Posterior vena cava (tissue), 2 donors: Measurements from ENCODE around the gene AGT. TPM values are rescaled to one million over a fixed set of nuclear protein-coding genes. Genes with fewer than 3 reads are reported as not detected.
"Not testable (repeated sequence)": the region's sequence is repeated elsewhere in the genome, so short reads cannot be mapped to it uniquely, and the experiment has no call there.

ENCODE experiments used
- DNase-seq: peaks from one replicate; pipeline ENCODE4 v3.0.0-alpha.2; 2020; ENCODE audit warnings: low spot score
- intact Hi-C, 2 donors: fragments of 100-400 bp; cut with DNase I; formaldehyde crosslinking; loops; one replicate each; pipeline versions ENCODE4 v1.14.1 to v1.14.2; 2022 to 2023
- total RNA-seq, 2 donors: library from RNA; stranded (reverse); fragmentation: NEBNext Ultra II Directional; extraction: Animal tissue kit (Norgen Biotek cat#: 25700); gene quantifications; one replicate each; pipeline ENCODE4 v1.2.1, GENCODE V29; 2021
- donor health status: DM: yes; HTN: yes; CAD: no.
- donor health status: DM: yes; HTN: yes; CAD: no.

AGT gene
- total RNA-seq, 2 donors from 2014 or later, result 22.5 to 57.0 TPM

DNA sequence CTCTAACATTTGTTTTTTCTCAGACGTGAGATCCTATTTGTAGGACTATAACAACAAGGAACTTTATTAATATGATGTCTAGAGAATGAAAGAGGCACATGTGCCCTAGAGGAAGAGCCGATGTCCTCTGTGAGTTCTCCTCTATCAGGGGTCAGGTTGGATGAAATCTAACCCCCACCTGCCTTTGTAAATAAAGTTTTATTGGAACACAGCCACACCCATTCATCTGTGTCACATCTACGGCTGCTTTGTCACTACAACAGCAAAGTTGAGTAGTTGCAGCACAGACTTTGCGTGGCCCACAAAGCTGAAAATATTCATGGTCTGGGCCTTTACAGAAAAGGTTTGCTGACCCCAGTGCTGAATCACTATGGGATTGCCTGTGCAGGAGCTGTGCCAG lies 32.7 kb upstream of the AGT start:
- intact Hi-C loops, result no loop called here
- DNase-seq, result no peak

DNA sequence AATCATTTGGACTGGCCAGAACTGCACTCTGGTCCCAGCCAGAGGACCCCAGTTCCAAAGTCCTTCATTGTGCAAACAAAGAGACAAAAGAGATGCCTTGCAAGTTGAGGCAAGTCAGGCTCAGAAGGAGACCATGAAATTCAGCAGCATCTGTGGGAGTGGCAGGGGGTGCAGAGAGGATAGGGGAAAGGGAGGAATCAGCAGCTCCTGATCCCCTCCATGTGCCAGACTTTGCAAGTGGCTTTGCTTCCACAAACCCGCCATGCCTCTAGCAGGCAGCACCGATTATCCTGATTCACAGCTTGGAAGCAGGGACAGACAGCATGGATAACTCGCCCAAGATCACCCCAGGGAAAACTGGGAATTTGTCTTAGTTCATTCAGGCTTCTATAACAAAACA lies 31.1 kb upstream of the AGT start:
- intact Hi-C loops, result no loop called here

DNA sequence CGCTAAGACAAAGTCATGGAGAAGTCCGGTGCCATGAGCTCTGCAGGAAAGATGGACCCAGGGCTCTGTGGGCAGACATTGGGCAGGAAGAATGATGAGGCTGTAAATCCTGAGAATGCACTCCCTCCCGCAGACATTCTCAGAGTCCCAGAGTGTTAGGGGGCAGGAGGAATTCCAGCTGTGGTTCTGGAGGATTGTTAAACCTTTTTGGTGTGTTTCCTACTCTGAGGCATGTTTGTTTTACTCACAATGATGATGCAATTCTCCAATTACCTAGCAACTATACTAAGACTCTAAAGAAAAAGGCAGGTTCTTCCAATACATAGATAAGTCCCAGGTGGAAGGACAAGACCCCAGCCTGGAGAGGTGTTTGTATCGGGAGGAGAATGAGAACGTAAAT lies 30.5 kb upstream of the AGT start:
- no peak for DNase-seq
- intact Hi-C loops, result no loop called here

More for the DNA sequence above, 31.1 kb upstream of the AGT start:
- DNase-seq, result no peak

DNA sequence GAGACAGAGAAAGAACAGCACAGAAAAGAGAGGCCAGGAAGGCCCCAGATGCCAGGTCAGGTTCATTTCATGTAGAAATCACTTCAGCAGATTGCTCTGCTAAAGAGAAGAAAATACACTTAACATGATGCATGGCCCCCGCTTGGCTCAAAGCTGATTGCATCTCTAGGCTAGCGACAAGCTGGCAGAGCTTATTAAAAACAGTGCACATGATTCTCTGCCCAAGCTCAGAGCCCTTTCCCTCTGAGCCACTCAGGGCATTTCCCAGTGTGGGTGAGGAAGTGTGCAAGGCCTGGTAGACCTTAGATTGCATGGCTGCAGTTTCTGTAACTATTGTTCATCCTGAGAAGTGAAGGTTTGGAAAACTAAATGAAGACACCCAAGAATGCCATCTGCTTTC lies 30.0 kb upstream of the AGT start:
- DNase-seq, result no peak
- intact Hi-C loops, result no loop called here

DNA sequence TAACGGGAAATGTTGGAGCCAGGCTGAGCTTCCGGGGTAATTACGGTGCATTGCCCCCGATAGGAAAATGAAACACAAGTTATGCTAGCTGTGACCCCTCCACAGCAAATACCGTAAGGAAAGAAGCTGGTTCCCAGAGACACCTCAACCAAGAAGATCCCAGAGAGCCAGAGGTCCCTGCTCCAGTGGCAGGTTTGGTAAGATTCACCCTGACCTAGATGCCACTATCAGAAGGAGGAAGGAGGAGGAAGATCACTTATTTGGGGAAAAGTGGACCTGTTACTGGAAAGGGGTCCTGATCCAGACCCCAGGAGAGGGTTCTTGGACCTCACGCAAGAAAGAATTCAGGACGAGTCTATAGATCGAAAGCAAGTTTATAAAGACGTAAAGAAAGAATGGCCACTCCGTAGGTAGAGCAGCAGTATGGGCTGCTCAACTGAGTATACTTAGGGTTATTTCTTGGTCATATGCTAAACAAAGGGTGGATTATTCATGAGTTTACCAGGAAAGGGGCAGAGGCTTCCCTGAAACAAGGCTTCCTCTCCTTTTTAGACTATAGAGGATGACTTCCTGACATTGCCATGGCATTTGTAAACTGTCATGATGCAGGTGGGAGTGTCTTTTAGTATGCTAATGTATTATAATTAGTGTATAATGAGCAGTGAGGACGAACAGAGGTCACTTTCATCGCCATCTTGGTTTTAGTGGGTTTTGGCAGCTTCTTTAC lies 25.8 kb upstream of the AGT start:
- DNase-seq, result no peak
- intact Hi-C loops, result no loop called here

DNA sequence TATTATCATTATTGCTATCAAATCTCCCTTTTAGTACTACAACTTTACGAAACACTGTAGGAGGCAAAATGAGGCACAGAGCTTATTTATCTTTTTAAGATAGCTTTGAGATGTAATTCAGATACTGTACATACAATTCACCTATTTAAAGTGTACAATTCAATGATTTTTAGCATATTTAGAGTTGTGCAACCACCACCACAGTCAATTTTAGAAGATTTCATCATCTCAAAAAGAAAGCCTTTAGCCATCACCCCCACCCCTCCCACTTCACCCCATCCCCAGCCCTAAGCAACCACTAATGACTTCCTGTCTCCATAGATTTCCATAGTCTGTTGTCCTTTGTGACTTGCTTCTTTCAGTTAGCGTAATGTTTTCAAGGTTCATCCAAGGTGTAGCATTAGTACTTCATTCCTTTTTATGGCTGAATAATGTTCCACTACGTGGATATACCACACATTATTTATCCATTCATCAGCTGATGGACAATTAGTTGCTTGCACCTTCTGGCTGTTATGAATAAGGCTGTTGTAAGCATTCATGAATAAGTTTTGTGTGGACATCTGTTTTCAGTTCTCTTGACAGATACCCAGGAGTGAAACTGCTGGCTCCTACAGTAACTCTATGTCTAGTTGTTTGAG lies 23.8 kb upstream of the AGT start:
- intact Hi-C loops, result no loop called here
- DNase-seq, result no peak

DNA sequence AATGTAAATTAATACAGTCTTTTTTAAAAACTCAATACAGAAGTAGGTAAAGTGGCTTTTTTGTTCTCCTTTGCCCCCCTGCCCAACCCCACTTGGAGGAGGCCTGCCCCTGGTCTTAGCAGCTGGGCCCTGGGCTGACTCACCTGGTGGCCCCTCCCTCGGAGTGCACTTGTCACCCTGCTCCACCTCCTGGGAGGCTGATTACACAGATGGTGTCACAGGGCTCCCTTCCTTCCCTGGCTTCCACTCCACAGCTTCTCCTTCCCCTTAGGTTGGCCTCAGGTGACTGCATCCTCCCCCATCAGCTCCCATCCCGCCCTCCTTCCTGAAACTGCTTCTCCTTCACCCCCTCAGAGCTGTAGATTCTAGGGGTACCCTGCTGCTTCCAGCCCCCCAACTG lies 21.5 kb upstream of the AGT start:
- no peak for DNase-seq
- intact Hi-C loops, result no loop called here

DNA sequence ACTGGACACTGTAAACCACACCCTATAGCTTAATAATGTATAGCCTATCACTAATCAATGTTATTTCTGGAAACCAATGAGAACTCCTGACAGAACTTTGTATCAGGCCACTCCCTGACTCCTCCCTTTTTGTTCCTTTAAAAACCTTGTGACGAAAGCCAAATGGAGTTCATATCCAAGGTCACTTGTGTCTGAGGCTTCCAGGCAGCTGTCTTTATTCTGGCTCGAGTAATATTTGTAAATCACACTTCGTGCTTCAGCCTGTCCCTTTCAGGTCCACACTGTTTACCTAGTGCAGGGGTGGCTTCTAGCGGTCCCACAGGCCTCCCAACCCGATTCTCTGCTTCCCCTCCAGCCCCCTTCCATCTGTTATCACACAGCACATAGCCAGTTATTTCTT lies 17.1 kb upstream of the AGT start:
- intact Hi-C loops, result no loop called here

DNA sequence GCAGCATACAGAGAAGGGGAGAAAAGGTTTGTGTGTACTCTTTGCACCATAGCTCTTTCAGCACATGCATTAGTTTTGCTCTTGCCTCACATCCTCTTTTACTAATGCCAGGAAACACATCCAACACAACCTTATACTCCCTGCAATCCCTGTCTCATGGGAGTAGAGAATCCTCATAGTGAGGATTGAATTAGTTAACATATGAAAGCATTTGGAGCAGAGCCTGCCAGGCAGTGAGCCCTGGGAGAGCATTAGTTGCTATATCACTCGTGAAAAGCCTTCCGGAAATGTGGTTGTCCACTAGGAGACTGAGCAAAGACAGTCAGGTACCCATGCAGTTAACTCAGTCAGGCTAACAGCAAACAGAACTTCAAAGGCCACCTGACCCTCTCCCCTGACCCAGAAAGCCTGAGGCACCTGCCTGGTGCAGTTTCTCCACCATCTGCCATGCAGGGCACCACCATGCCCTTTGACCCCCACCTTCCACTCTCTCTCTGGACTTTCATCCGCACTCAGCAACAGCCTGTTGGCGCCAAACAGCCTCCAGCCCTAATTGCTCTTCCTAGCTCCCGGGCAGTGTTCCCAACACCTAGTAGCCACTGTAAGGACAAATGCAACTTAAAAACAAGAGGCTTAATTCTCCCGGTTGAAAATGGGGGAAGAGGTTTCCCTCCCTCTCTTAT lies 14.9 kb upstream of the AGT start:
- intact Hi-C loops, result no loop called here
- no peak for DNase-seq

More for the DNA sequence above, 17.1 kb upstream of the AGT start:
- DNase-seq, result no peak

DNA sequence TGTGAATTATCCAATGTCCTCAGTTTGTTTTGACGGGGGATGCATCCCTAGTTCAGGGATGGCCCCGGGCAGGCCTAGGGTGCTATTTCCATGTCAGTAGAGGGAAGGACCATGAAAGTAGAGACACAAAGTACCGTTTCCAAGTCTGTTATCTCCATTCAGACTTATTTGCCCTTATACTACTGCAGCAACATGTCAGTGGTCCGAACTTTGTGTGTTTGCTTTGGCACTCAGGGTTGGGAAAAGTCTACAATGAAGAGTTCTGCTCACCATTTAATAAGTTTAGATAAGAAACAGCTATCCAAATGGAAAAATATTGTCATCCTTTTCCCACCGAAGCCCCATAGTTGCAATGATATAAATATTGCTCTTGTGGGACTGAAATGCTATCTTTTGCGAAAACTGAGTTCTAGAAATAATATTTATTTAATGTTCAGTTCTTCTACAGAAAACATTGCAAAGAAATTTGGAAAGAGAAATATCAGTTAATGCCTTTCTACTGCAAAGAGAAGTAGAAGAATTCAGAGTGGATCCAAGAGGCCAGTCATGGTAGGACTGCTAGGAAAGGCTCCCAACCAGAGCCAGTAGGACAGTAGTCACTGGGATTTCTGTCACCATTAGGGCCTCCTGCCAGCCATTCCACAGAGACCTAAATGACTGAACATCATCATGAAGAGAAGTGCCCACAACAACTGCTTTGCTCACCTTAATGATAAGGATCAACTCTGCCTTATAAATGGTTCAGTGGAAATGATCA lies 11.5 kb upstream of the AGT start:
- DNase-seq, result no peak
- intact Hi-C loops, result no loop called here

DNA sequence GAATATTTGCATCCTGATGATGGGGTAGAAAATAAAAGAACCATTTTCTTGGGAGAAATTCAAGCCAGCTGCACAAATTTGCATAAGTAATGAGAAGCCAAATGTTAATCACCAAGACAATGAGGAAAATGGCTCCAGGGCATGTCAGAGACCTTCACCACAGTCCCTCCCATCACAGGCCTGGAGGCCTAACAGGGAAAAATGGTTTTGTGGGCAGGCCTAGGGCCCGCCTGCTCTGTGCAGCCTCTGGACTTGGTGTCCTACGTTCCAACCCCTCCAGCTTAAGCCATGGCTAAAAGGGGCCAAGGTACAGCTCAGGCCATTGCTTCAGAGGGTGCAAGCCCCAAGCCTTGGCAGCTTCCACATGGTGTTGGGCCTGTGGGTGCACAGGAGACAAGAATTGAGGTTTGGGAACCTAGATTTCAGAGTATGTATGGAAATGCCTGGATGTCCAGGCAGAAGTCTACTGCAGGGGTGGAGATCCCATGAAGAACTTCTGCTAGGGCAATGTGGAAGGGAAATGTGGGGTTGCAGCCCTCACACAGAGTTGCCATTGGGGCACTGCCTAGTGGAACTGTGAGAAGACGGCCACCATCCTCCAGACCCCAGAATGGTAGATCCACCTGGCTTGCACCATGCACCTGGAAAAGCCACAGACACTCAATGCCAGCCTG lies 8.1 kb upstream of the AGT start:
- DNase-seq, intact Hi-C loops: not testable (repeated sequence)

DNA sequence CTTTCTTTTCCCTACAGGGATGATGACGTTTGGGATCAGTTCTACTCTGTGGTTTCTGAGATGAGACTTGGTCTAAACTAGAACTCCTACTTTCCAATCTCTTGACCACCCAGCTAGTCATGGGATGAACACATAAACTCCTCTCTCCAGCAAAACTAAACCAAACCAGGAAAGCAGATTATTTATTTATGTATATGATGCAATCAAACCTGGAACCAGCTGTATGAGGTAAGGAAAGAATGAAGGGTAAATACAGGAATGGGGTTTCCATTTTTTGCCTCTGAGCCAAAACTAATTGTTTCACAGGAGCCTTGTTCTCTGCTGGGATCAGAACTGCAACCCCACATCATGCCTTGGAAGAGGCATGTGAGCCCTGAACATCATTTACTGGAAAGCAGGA lies 3.3 kb upstream of the AGT start:
- intact Hi-C loops, result no loop called here
- DNase-seq, result no peak

DNA sequence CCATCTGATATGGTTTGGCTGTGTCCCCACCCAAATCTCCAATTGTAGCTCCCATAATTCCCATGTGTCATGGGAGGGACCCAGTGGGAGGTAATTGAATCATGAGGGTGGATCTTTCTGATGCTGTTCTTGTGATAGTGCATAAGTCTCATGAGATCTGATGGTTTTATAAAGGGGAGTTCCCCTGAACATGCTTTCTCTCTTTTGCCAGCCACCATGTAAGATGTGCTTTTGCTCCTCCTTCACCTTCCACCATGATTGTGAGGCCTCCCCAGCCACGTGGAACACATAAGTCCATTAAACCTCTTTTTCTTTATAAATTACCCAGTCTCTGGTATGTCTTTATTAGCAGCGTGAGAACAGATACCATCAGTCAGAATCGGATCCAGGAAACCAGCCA lies 2.5 kb upstream of the AGT start:
- DNase-seq, intact Hi-C loops: not testable (repeated sequence)

DNA sequence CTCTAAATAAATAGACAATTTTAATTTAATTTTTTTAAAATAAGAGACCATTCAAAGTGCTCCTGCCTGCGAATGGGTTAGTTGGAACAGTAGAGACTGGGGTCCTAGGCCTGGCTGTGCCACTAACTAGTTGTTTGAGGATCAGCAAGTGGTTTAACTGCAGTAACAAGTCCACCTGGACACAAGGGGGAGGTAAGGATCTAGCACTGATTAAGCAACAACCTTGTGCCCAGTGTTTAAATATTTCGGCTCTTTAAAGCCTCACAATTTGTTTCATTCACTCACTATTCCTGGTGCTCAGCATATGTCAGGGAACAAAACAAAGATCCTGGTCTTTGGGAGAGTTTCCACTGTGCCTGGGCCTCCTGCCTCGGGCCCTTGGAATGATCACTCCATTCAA lies 1.6 kb upstream of the AGT start:
- intact Hi-C loops, result no loop called here

DNA sequence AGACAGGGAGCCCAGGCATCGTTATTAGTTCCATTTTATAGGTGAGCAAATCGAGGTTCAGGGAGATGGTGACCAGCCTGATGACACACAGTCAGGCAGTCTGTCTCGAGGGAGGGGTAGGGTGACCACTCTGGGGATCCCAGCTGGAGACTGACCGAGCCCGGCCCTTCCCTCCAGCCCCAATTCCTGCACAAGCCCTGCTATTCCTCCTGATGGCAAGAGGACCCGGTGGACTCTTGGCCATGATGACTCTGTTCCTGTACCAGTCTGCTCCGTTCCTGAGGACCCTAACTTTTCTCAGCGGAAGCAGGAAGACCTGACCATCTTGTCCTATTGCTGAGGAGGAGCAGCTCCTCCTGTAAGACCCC lies 391 bp downstream of the AGT start:
- DNase-seq, result peak; percentile 67
- intact Hi-C loops, result no loop called here

More for the DNA sequence above, 1.6 kb upstream of the AGT start:
- no peak for DNase-seq

DNA sequence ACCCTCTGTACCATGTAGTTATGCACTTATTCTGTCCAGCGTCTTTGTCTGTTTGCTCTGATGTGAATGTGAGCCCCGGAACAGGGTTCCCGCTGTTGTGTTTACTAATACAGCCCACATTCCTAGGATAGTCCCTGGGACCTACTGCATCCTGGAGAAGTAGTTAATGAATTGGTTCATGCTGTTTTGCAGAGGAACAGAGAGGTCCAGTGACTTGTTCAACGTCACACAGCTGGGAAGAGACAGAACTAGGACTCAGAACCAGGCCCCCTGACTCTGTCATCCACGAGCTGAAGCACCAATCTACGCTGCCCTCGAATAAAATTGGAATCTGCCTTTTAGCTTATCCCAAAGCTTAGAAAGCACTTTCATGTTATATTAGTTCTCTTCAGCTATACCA lies 784 bp downstream of the AGT start:
- DNase-seq, result no peak
- intact Hi-C loops, result no loop called here

DNA sequence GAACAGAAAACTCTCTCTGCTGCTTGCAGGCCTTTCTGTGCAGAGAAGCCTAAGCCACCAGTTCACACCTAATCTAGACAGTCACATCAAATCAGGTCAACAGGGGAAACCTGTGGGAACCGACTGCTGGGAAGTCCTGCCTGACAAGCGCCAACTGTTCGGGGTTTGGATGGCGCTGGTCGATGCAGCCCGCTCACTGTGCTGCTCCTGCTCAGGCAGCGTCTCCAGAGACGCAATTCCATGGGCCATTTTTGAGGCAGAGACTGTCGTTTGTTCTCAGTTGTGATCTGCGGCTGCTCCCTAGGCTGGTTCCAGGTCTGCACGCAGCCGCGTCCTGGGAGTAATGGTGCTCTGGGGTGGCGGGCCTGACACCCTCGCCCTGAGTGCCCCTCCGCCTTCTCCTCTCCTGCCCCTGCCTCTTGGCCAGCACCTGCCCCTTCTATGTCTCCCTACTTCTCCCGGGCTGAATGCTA lies 1.4 kb downstream of the AGT start:
- intact Hi-C loops, result no loop called here
- DNase-seq, result peak; percentile 64

DNA sequence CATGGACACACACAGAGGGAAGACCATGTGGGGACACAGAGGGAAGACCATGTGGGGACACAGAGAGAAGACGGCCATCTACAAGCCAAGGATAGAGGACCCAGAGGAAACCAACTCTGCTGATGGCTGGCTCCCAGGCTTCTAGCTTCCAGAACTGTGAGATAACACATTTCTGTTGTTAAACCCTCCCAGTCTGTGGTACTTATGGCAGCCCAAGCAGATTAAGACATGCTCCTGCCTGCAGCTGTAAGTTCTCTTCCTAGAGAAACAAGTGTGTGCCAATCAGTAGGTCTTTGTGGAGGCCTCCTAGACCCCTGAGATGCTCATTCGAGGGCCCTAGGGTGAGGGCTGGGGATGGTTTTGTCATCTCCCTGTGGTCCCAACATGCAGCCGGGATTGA lies 2.7 kb downstream of the AGT start:
- DNase-seq, result no peak
- intact Hi-C loops, result no loop called here

DNA sequence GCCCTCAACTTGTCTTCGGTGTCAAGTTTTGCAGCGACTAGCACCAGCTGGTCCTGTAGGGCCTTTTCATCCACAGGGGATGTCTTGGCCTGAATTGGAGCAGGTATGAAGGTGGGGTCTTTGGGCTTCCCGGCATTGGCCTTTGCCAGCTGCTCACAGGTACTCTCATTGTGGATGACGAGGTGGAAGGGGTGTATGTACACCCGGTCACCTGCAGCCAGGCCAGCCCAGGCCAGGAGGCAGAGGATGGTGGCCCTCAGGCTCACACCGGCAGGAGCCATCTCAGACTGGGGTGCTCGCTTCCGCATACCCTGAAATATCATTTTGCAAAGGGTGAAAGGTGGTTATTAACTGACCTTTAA lies 3.4 kb downstream of the AGT start:
- peak; percentile 60 for DNase-seq
- intact Hi-C loops, result no loop called here
